ENCODE data around the gene CACNA1I.
A peak's percentile ranks its signal among the peaks of the same experiment; 100 is the strongest.

GRCh38 chr22:39543095-39543494 lies 27.5 kb upstream of the CACNA1I start:
- TF ChIP-seq CTCF (IDR thresholded peaks at IDR 0.05), result peak; percentile 76
- TF ChIP-seq EZH2phosphoT487 (IDR thresholded peaks at IDR 0.05), result no peak
